Measurements from ENCODE around the gene RPL36AL. TPM values are rescaled to one million over a fixed set of nuclear protein-coding genes. Genes with fewer than 3 reads are reported as not detected.
A peak's percentile ranks its signal among the peaks of the same experiment; 100 is the strongest.

The RPL36AL gene
- total and polyA plus RNA-seq, 2 donors (not counting 1 experiment from before 2014, with no cell fraction given), result 169 to 171 TPM

- Histone ChIP-seq H3K36me3 (replicated peaks in 1 of 2; ENCODE audit: control extremely low read depth in 1 of 2, control insufficient read depth in 1 of 2, extremely low read depth in 1 of 2, insufficient read depth in 2 of 2, low read length in 1 of 2) (peaks cover 0 to 22% of the 10 kb centered on the region in 2 experiments), H3K27me3 (replicated peaks in 1 of 4; ENCODE audit: control extremely low read depth in 1 of 4, control insufficient read depth in 3 of 4, insufficient read depth in 4 of 4, low read length in 3 of 4) (no peaks in the 10 kb centered on the region), H2AFZ (ENCODE audit: insufficient read depth, low read depth, low read length, poor library complexity, severe bottlenecking) (no peak overlapping the region), H3K9me3 (ENCODE audit: control extremely low read depth in 1 of 3, control insufficient read depth in 2 of 3, insufficient read depth in 1 of 3, low read length in 2 of 3) (no peaks in the 10 kb centered on the region), H3K79me2 (ENCODE audit: control insufficient read depth, insufficient read depth, low read length) (peaks cover 81% of the 10 kb centered on the region), H3K4me2 (replicated peaks; ENCODE audit: low read depth, low read length, poor library complexity, severe bottlenecking) (peak overlapping the region; percentile 10), H3K4me3 (ENCODE audit: control extremely low read depth in 1 of 5, extremely low read depth in 1 of 5, insufficient read depth in 1 of 5, low read depth in 2 of 5, low read length in 4 of 5) (no peak overlapping the region), H3K4me1 (ENCODE audit: control insufficient read depth in 2 of 2, insufficient read depth in 2 of 2, low read length in 2 of 2) (peaks cover 6 to 13% of the 10 kb centered on the region in 2 donors), H3K9ac (ENCODE audit: low read length) (no peak overlapping the region), H4K20me1 (ENCODE audit: control insufficient read depth, insufficient read depth, low read length, poor library complexity, severe bottlenecking) (peaks cover 10% of the 10 kb centered on the region), H3K27ac (ENCODE audit: low read length in 2 of 2) (peak overlapping the region in 1 of 2 donors; percentile 46)
- Mint-ChIP-seq H3K9me3 (ENCODE audit: insufficient read depth) (no peaks in the 10 kb centered on the region), H3K4me3 (no peak overlapping the region), H3K4me1 (peaks cover 45% of the 10 kb centered on the region), H3K27me3 (no peaks in the 10 kb centered on the region), H3K27ac (peak overlapping the region; percentile 2)
- TF ChIP-seq EZH2 (IDR thresholded peaks at IDR 0.05; ENCODE audit: borderline replicate concordance, insufficient read depth, low read depth, low read length, poor library complexity, severe bottlenecking), result no peak
- no peak for TF ChIP-seq CTCF (IDR thresholded peaks at IDR 0.05)
- POLR2A ChIA-PET, result no interaction called here
- CTCF ChIA-PET, result interaction anchor here (1.1 kb wide), 1 partner anchor 46 kb away, joined by 3 read pairs; the partner anchor contains the start of gene POLE2
- DNase-seq, result no peak
- intact Hi-C loops (cut with micrococcal nuclease), result no loop called here
- ATAC-seq (ENCODE audit: low read depth), result no peak
These were observed 21.7 kb upstream of the RPL36AL start for GRCh38 chr14:49642163-49642562.

GRCh38 chr14:49641697-49642129 lies 21.3 kb upstream of the RPL36AL start:
- DNase-seq, result no peak
- Histone ChIP-seq H3K9me3 (ENCODE audit: control extremely low read depth in 1 of 3, control insufficient read depth in 2 of 3, insufficient read depth in 1 of 3, low read length in 2 of 3) (no peaks in the 10 kb centered on the region), H4K20me1 (ENCODE audit: control insufficient read depth, insufficient read depth, low read length, poor library complexity, severe bottlenecking) (peaks cover 13% of the 10 kb centered on the region), H3K79me2 (ENCODE audit: control insufficient read depth, insufficient read depth, low read length) (peaks cover 81% of the 10 kb centered on the region), H2AFZ (ENCODE audit: insufficient read depth, low read depth, low read length, poor library complexity, severe bottlenecking) (no peak overlapping the region), H3K4me1 (ENCODE audit: control insufficient read depth in 2 of 2, insufficient read depth in 2 of 2, low read length in 2 of 2) (peaks cover 7 to 16% of the 10 kb centered on the region in 2 donors), H3K4me2 (replicated peaks; ENCODE audit: low read depth, low read length, poor library complexity, severe bottlenecking) (peak overlapping the region; percentile 10), H3K36me3 (replicated peaks in 1 of 2; ENCODE audit: control extremely low read depth in 1 of 2, control insufficient read depth in 1 of 2, extremely low read depth in 1 of 2, insufficient read depth in 2 of 2, low read length in 1 of 2) (peaks cover 0 to 20% of the 10 kb centered on the region in 2 experiments), H3K27me3 (replicated peaks in 1 of 4; ENCODE audit: control extremely low read depth in 1 of 4, control insufficient read depth in 3 of 4, insufficient read depth in 4 of 4, low read length in 3 of 4) (no peaks in the 10 kb centered on the region), H3K27ac (ENCODE audit: low read length in 2 of 2) (peak overlapping the region in 1 of 2 donors; percentile 46), H3K9ac (ENCODE audit: low read length) (no peak overlapping the region), H3K4me3 (ENCODE audit: control extremely low read depth in 1 of 5, extremely low read depth in 1 of 5, insufficient read depth in 1 of 5, low read depth in 2 of 5, low read length in 4 of 5) (no peak overlapping the region)
- H3K27me3 Mint-ChIP-seq, result no peaks in the 10 kb centered on the region
- peak overlapping the region; percentile 2 for H3K27ac Mint-ChIP-seq
- peaks cover 45% of the 10 kb centered on the region for H3K4me1 Mint-ChIP-seq
- ChIA-PET POLR2A (interaction anchor here (1.1 kb wide), 1 partner anchor 126 kb away, joined by 5 read pairs; the partner anchor contains the start of gene KLHDC2), CTCF (interaction anchor here (1.1 kb wide), 1 partner anchor 46 kb away, joined by 3 read pairs; the partner anchor contains the start of gene POLE2)
- H3K9me3 Mint-ChIP-seq (ENCODE audit: insufficient read depth), result no peaks in the 10 kb centered on the region
- ATAC-seq (ENCODE audit: low read depth), result no peak
- intact Hi-C loops (cut with micrococcal nuclease), result no loop called here
- no peak for TF ChIP-seq CTCF (IDR thresholded peaks at IDR 0.05)
- no peak for TF ChIP-seq EZH2 (IDR thresholded peaks at IDR 0.05; ENCODE audit: borderline replicate concordance, insufficient read depth, low read depth, low read length, poor library complexity, severe bottlenecking)
- no peak overlapping the region for H3K4me3 Mint-ChIP-seq
- 87% methylated on average over 6 of the region's 8 CpGs for WGBS (ENCODE audit: insufficient coverage)
